ENCODE measurements around the gene IFI35.
"Not testable (repeated sequence)": the region's sequence is repeated elsewhere in the genome, so short reads cannot be mapped to it uniquely, and the experiment has no call there.

IFI35 gene

DNA sequence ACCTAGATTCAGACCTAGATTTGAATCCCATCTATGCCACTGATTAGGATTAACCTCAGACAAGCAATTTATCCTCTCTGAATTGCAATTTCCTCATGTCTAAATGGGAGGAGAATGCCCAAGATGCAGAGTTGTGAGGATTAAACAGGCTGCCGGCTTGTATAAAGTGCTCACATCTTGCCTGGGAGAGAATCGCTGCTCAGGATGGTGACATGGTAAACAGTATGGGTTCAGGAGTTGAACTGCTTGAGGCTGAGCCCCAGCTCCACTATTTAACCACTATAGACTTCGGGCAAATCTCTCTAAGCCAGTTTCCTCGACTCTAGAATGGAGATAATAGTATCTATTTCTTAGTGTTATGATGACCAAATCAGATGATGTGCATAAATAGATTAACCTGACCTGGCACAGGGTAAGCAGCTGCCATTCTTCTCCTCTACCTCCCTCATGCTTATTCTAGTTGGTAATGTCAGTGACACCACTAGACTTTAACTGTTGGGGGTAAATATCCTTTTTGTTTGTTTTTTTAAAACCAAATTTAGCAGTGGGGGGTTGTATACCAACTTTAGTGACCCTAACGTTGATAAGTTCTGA is 9.1 kb upstream of the IFI35 start:
- DNase-seq (ENCODE audit: low read depth in 2 of 2, low spot score in 1 of 2), result no peak

DNA sequence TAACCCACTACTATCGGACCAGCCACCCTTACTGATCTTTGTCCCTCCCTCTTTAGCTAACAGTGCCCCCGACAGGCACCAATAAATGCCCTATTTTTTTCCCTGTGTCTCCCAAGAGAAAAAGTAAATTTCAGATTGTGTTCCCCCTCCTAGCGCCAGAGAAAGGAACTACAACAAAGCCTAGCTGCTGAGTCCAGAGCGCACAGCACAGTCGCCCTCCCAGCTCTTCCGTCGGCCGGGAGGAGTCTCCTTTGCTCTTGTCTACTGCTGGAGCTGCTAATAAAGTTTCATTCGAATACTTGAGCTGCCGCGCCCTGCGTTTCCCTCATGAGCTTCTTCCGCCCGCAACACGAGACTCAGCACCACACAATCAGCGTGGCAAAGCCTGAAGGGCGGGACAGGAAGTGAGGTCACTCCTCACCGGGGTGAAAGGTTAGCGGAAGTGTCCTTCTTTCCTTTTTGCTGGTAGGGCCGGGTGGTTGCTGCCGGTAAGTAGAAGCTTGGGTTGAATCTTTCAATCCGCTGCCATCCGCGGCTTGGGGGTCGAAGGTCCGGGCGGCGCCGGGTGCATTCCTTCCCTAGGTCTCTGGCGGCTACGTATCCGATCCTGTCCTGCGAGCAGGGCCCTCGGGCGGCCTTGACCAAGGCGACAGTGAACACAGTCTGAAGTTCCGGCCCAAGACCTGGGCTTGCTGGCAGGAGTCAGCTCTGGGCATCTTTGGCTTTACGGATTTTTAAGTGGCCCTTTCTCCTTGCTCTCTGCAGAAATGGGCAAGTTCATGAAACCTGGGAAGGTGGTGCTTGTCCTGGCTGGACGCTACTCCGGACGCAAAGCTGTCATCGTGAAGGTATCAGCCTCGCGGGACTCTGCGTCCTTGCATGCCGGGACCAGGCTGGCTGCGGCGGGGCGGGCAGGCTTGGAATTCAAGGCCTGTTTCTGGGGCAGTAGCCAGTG is 8.3 kb upstream of the IFI35 start, which contains the start of gene RPL27:
TSS of gene RPL27 (plus strand) at position 436 of the 955 bp plus-strand sequence. CDS start at position 768, 332 bp downstream.
- DNase-seq (ENCODE audit: low read depth in 2 of 2, low spot score in 1 of 2), result peak; percentile 93 to 96

DNA sequence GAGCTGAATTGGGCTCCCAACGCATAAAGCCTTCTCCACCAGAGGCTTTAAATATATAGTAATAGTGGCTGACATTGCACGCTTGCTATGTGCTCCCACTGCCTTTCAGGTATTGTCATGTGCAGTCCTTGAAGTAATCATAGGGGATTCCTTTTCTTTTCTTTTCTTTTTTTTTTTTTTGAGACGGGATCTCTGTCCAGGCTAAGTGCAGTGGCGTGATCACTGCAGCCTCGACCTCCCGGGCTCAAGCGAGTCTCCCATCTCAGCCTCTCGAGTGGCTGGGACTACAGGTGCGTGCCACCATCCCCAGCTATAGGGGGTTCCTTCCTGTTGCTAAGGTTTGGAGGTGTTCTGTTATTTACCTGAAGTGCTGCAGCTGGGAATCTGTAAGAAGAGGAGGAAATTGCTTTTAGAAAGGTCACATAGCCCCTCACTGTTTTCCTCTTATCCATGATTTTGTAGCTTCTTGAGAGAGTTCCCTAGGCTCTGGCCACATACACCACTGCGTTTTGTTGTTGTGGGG is 7.5 kb upstream of the IFI35 start:
- no peak for DNase-seq (ENCODE audit: low read depth in 2 of 2, low spot score in 1 of 2)

DNA sequence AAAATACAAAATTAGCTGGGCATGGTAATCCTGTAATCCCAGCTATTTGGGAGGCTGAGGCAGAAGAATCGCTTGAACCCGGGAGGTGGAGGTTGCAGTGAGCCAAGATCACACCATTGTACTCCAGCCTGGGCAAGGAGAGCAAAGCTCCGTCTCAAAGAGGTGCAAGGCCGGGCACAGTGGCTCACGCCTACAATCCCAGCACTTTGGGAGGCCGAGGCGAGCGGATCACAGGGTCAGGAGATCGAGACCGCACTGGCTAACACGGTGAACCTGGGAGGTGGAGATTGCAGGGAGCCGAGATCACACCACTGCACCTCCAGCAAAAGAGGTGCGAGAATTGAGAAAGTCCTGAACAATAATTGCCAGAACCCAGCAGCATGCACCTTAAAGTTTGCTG is 5.7 kb upstream of the IFI35 start:
- not testable (repeated sequence) for DNase-seq (ENCODE audit: low read depth in 2 of 2, low spot score in 1 of 2)

DNA sequence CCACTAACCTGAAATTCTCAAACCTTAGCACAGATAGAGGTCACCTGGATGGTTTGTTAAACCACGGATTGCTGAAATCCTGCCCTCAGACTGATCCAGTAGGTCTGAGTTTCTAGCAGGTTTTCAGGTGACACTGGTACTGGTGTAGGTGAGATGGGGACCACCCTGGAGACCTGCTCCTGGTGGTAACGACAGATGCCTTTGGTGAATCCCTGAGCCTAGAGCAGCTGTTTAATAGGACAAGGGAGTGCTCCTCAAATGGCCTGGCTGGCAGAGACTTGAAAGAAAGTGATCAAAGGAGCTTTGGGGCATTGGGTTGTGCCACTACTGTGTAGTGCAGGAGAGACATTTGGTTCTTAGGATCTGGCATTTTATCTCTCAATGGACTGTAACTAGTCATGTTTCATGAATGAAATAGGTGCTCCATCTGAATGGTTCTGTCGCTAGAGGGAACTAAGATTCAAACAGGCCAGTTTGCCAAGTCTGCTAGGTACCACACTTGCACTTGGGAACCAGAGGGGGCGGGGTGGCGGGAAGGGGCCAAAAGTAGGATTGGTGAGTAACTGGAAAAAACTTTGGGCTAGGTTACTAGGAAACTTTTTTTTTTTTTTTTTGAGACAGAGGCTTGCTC is 2.9 kb upstream of the IFI35 start:
- no peak for DNase-seq (ENCODE audit: low read depth in 2 of 2, low spot score in 1 of 2)

DNA sequence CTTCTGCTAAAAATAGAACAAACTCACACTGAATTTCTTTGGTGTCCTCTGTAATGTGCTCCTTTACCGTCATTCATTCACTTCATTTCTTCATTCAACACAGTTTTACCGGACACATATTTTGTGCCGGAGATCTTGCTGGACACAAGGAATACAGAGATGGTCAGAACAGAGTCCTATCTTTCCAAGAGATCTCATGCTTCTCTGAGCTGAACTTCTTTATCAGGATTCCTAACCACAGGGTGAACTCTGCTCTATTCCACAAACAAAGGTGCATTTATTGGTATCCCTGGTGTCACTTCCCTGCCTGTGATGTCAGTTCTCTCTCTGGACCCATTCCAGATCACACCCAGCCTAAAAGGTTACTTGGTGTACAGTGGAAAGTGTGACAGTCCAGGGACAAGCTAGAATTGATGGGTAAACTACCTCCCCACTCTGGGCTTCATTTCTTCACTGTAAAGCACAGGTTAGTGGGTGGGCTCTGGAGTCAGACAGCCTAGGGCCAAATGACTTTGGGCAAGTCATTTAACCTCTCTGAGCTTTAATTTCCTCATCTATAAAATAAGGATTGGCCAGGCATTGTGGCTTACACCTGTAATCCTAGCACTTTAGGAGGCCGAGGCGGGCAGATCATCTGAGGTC is 4.2 kb downstream of the IFI35 start:
- no peak for DNase-seq (ENCODE audit: low read depth in 2 of 2, low spot score in 1 of 2)

DNA sequence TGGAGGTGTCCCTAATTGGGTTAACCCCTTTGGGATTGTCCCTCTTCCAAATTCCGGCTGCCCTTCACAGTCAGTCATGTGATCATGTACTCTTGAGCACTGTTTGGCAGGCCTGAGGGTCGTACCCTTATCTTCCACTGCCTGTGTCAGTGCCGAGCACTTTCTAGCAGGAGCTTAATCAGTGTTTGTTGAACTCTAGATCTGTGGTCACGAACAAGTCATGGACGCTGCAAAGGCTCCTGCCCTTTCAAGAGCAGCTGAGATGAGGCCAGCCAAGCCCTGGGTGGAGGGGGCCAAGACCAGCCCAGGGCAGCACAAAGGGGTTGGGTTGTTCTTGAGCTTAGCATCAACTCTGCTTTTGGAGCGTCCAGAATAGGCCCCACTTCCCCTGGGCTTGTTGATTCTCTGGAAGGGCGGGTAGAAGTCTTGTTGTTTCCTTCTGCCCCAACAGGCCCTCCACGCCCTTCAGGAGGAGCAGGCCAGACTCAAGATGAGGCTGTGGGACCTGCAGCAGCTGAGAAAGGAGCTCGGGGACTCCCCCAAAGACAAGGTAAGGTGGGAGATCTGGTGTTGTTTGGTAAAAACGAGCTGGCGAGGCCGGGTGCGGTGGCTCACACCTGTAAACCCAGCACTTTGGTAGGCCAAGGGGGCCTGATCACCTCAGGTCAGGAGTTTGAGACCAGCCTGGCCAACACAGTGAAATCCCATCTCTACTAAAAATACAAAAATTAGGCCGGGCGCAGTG is 5.3 kb downstream of the IFI35 start:
- DNase-seq (ENCODE audit: low read depth in 2 of 2, low spot score in 1 of 2), result no peak

DNA sequence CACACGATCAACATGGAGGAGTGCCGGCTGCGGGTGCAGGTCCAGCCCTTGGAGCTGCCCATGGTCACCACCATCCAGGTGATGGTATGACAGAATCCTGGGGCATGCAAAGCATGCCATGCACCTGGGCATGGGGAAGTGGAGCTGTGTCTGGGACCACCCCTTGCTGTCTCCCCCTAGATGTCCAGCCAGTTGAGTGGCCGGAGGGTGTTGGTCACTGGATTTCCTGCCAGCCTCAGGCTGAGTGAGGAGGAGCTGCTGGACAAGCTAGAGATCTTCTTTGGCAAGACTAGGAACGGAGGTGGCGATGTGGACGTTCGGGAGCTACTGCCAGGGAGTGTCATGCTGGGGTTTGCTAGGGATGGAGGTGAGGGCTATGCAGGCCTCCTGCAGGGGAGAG is 6.7 kb downstream of the IFI35 start:
- no peak for DNase-seq (ENCODE audit: low read depth in 2 of 2, low spot score in 1 of 2)

DNA sequence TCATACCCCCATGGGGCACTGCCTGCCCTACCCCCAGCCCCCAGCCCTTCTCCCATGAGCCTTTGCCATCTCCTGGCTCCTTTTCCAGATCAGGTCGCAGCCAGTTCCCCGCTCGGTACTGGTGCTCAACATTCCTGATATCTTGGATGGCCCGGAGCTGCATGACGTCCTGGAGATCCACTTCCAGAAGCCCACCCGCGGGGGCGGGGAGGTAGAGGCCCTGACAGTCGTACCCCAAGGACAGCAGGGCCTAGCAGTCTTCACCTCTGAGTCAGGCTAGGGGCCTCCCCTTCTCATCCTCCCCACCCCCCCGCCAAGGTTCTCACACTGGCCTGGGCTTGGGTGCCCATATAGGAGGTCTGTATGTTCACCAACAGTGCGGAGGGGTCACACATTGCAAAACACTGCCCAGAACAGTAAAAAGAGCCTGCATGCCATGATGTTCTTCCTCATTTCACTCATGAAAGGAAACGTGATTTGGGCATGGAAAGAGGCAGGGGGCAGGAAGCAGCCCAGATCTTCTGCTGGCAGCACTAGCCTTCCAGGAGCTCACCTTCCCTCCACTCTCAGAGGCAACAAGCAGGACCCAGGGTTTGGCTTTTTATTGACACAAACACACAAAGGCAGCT is 7.5 kb downstream of the IFI35 start:
- DNase-seq (ENCODE audit: low read depth in 2 of 2, low spot score in 1 of 2), result no peak

DNA sequence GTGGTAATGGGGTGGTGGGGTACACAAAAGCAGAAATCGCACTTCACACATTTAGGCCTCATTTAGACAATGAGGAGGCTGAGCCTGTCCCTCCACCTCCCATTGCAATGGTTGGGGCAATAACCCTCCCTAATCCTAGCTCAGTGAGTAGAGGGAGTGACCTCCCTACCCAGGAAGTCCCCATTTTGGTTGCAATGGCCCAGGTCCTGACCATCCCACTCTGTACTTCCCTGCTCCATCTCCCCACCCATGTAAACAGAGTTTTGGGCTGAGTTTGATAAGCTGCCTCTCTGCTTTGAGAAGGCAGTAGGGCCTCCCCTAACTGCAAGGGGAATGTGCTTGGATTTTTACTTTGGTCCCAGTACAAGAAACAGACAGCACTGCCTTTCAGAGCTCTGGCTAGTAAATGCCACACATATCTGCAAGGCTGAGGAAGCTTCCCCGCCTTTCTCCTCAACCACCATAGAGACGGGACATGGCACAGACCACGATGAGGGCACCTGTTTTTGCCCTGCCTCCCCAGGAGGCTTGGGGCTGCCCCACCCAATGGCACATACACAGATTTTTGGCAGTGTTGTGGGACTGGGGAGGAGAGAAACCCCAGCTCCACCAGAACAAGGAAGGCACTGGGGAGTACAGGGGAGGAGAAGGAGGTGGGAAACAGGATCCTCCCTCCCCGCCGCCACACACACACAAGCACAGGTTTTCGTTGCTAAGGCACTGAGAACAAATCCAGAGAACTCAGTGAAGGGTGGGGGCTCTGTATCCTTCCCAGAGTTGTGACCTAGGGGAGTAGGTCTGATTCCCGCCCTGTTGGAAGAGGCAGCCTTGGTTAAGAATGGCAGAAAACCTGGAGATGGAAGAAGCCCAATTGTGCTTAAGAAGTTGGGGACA is 8.3 kb downstream of the IFI35 start:
- DNase-seq (ENCODE audit: low read depth in 2 of 2, low spot score in 1 of 2), result no peak

DNA sequence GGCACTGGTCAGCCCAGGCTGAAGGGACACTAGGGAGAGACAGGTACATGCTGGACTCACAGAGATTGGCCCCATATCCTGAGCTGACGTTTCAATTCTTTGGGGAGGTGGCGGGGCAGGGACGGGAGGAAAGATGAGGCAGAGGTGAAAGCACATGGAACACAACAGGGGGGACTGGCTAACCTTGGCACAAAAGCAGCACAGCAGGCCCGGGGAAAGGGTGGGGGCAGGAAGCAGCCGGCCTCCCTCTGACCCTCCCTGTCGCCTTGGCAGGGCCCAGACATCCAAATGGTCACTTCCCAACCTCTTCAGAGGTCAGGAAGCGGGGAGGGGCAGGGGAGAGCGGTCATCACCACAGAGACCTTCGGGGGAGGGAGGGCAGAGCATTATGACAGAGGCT is 9.0 kb downstream of the IFI35 start:
- no peak for DNase-seq (ENCODE audit: low read depth in 2 of 2, low spot score in 1 of 2)

DNA sequence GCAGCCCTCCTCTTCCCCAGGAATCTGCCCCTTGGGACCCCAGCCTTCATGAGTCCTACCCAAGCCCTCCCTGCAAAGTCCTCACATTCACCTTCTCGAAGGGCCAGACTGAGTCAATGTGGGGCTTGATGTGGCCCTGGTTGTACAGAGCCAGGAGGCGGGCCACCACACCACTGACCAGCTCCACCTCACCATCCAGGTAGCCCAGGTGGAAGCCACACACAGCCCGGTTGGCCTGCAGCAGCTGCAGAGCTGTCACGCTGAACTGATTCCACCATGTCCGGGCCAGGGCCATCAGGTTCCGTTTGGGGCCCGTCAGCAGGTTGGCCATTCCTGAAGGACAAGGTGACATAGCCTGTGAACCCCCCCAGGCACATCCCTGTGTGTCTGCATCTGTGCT is 9.6 kb downstream of the IFI35 start:
- DNase-seq (ENCODE audit: low read depth in 2 of 2, low spot score in 1 of 2), result no peak

DNA sequence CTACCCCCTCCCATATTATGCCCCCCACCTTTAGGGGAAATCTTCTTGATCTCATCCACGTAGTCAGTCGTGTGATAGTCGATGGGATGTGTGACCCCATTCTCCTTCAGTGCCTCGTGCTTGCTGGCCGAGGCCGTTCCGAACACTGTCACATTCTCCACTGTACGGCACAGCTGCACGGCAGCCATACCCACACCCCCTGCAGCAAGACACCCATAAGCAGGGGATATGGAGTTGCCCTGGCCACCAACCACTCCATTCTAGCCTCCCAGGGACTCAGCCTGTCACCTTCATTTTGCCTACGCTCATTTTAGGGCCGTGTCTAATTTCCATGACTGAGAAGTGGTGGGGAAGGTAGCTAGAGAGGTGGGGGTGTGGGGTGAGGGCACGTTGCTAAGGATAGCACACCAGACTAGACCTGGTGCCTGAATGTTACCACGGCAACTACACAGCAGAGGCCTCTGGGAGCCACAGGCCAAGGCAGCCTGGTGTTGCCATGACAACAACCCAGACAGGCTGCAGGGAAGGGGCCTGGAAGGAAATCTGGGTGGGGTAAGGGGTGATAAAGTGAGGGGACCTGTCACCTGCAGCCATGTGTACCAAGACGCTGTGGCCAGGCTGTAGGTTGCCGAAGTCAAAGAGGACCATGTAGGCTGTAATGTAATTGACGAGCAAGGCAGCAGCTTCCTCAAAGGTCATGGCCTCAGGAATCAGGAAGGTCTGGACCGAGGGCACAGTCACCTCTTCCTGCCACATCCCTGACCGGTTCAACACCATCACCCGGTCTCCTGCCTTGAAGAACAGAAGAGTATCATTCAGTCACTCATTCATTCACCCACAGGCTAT is 11.6 kb downstream of the IFI35 start:
- DNase-seq (ENCODE audit: low read depth in 2 of 2, low spot score in 1 of 2), result no peak

DNA sequence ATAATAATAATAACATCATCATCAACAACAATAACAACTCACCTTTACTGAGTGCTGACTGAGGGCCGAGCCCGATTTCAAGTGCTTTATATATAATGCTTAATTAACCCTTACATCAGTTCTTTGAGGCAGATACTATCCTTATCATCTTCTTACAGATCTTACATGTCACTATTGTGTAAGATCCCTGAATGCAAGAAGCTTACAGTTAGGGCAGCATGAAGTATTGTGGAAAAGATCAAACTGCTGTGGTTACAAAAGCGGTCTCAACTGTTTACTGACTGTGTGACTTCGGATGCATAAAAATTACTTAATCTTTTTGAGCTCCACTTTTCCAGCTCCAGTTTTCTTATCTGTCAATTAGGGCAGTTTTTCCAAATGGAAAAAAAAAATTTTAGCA is 12.3 kb downstream of the IFI35 start:
- DNase-seq (ENCODE audit: low read depth in 2 of 2, low spot score in 1 of 2), result no peak

DNA sequence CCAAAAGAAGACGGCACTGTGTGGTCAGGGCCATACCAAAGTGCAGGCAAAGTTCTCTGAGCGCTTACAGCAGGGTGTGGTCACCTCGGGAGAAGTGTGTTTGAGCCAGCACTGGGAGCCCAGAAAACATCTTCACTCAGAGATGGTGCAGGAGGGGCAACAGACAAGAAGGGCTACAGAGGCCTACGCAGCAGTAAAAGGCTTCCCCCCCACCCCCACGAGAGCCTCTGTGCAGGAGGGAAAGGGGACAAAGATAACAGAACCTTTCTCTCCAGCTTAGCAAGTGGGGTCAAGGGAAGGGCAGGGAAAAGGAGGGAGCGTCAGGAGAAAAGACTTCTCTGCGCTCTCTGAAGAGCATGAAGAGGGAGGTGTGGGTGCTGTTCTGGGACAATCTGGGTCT is 12.8 kb downstream of the IFI35 start:
- DNase-seq (ENCODE audit: low read depth in 2 of 2, low spot score in 1 of 2), result no peak

DNA sequence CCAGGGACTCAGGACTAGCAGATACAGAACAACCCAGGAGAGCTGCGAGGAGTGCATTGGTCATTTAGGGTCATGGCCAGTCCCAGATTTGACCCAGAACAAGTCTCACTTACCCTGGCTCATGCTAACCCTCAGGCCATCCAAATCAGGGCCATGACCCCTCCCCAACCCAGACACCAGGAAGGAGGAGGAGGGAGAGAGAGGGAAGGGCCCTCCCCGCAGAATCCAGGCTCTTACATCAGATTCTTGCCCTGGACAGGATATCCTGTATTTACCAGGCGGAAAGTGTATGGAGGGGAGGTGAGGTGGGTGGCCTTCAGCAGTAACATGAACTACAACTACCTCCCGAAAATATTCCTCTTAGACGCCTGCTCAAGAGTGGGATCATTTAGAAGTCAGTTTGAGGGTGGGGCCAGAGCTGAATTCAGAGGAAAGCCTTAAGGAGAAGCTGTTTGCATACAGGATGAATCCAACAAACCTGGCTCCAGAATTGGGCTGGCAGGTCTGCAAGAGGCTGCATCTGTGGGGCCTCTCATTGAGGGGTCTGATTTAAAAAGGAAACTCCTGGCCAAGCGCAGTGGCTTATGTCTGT is 13.5 kb downstream of the IFI35 start:
- no peak for DNase-seq (ENCODE audit: low read depth in 2 of 2, low spot score in 1 of 2)

DNA sequence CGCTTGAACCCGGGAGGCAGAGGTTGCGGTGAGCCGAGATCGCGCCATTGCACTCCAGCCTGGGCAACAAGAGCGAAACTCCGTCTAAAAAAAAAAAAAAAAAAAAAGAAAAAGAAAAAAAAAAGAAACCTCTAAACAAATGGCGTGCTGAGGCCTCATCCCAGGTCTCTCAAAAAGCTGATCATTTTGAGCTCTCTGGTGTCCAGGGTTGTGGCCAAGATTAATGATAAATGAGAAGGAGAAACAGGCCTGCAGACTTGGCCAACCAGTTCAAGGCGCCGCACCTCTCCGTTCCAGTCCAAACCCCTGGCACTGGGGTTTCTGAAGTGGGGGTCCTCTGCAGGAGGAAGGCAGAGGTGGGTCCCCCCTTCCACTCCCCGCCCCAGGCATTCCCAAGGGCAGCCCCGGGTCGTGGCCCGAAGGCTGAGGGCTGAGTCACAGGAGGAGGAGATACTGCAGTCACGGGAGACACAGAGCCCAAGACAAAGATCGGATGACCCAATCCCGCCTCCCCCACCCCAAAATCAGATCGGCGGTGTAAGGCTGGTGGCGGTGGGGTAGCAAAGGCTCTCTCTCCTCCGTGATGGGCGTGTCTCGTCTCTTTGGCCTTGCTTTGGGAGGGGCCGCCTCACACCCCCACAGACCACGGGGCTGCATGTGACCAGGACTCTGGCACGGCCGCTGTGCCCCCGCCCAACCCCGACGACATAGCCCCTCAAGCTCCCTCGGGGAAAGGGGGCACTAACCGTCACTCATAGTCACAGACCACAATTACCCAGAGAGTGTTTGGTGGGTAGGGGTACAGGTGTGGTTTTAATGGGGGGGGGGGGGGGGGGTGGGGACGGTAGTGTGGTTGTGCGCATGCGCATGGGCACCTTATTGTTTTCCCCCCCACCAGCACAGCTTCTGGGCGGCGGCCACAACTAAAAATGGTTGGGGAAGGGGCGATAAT is 14.5 kb downstream of the IFI35 start:
- DNase-seq (ENCODE audit: low read depth in 2 of 2, low spot score in 1 of 2), result no peak

Measured in stimulated activated CD8-positive, alpha-beta memory T cell treated with anti-CD3 and anti-CD28 coated beads, Interleukin-4, amount 100 ng/mL, for 4 hours (primary cell).